Memory B cell (primary cell): ENCODE data around the gene CEP104.
"Not testable (repeated sequence)": the region's sequence is repeated elsewhere in the genome, so short reads cannot be mapped to it uniquely, and the experiment has no call there.

Source experiments
- ATAC-seq: fragments of 150-1000 bp; cut with Tn5 transposase; 2 replicates; pipeline ENCODE4 v1.10.0; 2021; ENCODE audit warnings: low read depth, mild to moderate bottlenecking, moderate library complexity
- DNase-seq, 2 donors: peaks; one replicate each; pipeline ENCODE4 v3.0.0; 2022; ENCODE audit warnings: low spot score in 2 of 2
- H3K27ac Mint-ChIP-seq: one replicate; pipeline ENCODE4 v1.8.0; 2022; ENCODE audit warnings: mild to moderate bottlenecking, moderate library complexity, mixed read lengths
- H3K27me3 Mint-ChIP-seq: one replicate; pipeline ENCODE4 v1.8.0; 2022; ENCODE audit warnings: mixed read lengths
- H3K36me3 Mint-ChIP-seq: one replicate; pipeline ENCODE4 v1.8.0; 2022; ENCODE audit warnings: mild to moderate bottlenecking, mixed read lengths
- H3K4me1 Mint-ChIP-seq: one replicate; pipeline ENCODE4 v1.8.0; 2022; ENCODE audit warnings: mixed read lengths
- H3K4me3 Mint-ChIP-seq: one replicate; pipeline ENCODE4 v1.8.0; 2022; ENCODE audit warnings: mild to moderate bottlenecking, moderate library complexity, mixed read lengths
- H3K9me3 Mint-ChIP-seq: one replicate; pipeline ENCODE4 v1.8.0; 2022; ENCODE audit warnings: mixed read lengths

The CEP104 gene

DNA sequence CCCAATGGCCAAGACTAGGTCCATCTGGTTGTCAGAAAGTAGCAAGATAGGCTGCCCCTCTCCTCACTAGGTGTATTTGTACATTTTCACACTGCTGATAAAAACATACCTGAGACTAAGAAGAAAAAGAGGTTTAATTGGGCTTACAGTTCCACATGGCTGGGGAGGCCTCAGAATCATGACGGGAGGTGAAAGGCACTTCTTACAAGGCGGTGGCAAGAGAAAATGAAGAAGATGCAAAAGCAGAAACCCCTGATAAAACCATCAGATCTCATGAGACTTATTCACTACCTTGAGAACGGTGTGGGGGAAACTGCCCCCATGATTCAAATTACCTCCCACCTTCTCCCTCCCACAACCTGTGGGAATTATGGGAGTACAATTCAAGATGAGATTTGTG, 56.2 kb downstream of the CEP104 start:
- not testable (repeated sequence) for H3K36me3 Mint-ChIP-seq, H3K9me3 Mint-ChIP-seq, DNase-seq, H3K27me3 Mint-ChIP-seq, H3K27ac Mint-ChIP-seq, H3K4me3 Mint-ChIP-seq, ATAC-seq
- H3K4me1 Mint-ChIP-seq: peaks cover 16% of the 10 kb centered on the region

DNA sequence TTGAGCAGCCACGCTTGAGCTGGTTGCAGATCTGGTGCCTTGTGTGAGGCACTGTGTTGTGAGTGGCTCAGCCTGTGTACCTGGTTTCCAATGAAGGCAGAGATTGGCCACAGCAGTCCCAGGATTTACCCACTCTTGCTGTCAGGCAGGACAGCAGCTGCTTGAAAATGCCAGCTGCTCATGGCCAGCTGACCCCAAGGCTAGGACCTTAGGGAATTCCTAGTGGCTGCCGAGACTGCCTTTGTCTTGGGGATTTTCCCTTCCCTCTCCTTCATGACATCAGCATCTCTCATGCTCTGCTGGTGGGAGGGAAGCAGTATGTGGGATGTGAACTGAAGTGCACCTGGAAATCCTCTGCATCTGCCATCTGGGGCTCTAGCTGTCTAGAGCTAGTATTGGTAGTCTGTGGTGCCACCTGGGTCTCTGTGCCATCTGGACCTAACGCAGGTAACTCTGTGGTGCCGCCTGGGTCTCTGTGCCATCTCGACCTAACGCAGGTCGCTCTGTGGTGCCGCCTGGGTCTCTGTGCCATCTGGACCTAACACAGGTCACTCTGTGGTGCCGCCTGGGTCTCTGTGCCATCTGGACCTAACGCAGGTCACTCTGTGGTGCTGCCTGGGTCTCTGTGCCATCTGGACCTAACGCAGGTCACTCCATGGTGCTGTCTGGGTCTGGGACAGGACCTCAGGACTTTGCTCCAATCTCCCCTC, 56.9 kb downstream of the CEP104 start:
- Mint-ChIP-seq H3K4me3 (no peak overlapping the region), H3K27me3 (peaks cover 4% of the 10 kb centered on the region), H3K4me1 (peaks cover 19% of the 10 kb centered on the region), H3K27ac (no peak overlapping the region), H3K9me3 (peaks cover 3% of the 10 kb centered on the region), H3K36me3 (peaks cover 5% of the 10 kb centered on the region)
- DNase-seq (no peak), ATAC-seq (no peak)

DNA sequence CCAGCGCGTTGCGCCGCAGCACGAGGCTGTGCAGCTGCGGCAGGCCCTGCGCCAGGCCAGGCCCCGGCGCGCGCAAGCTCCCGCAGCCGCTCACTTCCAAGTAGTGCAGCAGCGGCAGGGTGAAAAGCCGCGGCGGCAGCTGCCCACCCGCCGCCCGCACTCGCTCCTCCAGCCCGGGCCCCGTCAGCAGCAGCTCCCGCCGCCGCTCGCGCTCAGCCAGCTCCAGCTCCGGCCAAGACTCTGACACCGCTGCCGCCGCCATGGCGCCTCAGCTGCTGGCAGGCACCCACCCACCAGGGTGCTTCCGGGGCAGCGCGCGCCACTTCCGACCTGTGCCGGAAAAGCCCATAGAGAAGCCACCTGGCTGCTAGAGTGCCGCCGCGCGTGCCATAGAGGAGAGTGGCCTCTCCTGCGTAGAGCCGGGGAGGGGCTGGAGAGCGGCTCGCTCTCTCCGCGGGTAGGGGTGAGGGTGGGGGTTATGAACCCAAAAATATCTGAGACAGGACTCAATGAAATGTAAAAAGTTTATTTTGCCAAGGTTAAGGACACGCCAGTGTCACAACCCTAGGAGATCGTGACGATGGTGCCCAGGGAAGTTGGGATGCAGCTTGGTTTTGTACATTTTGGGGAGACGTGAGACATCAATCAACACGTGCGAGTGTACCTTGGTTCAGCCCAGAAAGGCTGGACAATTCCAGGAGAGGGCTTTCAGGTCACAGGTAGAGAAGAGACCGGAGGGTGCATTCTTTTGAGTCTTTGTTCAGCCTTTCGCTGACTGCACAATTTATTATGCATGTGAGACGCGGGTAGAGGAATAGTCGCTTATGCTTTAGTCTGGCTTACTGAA, 60.6 kb downstream of the CEP104 start, which contains the start of gene LRRC47:
TSS of gene LRRC47 (minus strand) at position 284 of the 847 bp plus-strand sequence. CDS start at position 262, 22 bp downstream.
- peaks cover 3% of the 10 kb centered on the region for H3K9me3 Mint-ChIP-seq
- peak within 1 kb of the TSS; percentile 97 for H3K4me3 Mint-ChIP-seq
- peak; percentile 100 for ATAC-seq
- H3K27me3 Mint-ChIP-seq: peaks cover 4% of the 10 kb centered on the region
- H3K27ac Mint-ChIP-seq: peak within 1 kb of the TSS; percentile 91
- H3K4me1 Mint-ChIP-seq: peaks cover 22% of the 10 kb centered on the region
- peak; percentile 90 for DNase-seq
- H3K36me3 Mint-ChIP-seq: peaks cover 5% of the 10 kb centered on the region

DNA sequence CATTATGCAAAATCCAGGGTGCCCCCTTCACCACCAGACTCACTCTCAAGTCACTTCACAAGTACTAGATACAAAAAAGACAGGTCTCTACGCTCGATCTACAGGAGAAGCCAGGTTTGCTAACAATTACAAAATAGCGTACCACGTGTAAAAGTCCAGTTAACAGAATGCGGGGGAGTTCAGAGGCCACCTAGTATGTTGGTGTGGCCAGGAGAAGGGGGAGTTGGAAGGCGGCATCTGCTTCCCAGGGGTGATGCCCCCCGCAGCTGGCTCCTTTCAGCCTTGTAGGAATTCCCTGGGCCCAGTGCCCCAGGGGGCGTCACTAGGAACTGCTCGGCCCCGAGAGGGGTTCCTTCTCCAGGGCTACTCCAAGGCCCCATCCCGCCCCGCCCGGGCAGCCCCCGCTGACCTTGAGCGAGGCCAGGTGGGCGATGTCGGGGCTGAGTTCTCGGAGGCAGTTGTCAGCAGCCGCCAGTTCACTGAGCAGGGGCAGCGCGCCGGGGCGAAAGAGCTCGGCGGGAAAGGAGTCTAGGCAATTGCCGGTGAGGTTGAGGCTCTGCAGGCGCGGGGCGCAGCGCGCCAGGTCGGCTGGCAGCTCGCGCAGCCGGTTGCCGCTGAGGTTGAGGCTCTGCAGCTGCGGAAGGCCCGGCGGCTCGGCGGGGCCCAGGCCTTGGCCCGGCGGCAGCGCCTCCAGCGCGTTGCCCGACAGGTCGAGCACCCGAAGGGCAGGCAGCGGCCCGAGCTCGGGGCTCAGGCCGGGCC, 61.4 kb downstream of the CEP104 start:
- H3K4me3 Mint-ChIP-seq: peak overlapping the region; percentile 81
- ATAC-seq (no peak), DNase-seq (no peak)
- peaks cover 18% of the 10 kb centered on the region for H3K4me1 Mint-ChIP-seq
- H3K9me3 Mint-ChIP-seq: peaks cover 3% of the 10 kb centered on the region
- peaks cover 4% of the 10 kb centered on the region for H3K27me3 Mint-ChIP-seq
- H3K36me3 Mint-ChIP-seq: peaks cover 5% of the 10 kb centered on the region
- H3K27ac Mint-ChIP-seq: no peak overlapping the region

DNA sequence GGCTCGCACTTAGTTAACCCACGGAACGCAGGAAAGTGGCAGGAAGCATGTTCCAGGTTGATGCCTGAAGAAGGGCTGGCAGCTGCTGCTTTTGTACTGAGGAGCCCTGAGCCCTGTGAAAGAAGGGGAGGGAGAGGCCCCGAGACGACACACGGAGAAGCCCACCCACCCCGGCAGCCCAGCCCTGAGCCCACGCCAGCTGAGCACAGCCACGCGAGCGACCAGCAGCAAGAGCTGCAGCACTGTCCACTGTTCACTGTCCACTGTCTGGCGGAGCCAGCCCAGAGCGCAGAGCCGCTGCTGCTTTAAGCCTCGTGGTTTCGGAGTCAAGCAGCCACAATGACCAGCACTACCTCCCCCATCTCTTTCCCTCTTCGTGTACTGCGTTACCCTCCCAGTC, 66.1 kb downstream of the CEP104 start:
- Mint-ChIP-seq H3K27me3 (no peaks in the 10 kb centered on the region), H3K4me3 (no peak overlapping the region), H3K36me3 (peaks cover 6% of the 10 kb centered on the region), H3K27ac (no peak overlapping the region), H3K9me3 (no peaks in the 10 kb centered on the region), H3K4me1 (peaks cover 18% of the 10 kb centered on the region)
- no peak for DNase-seq
- no peak for ATAC-seq

DNA sequence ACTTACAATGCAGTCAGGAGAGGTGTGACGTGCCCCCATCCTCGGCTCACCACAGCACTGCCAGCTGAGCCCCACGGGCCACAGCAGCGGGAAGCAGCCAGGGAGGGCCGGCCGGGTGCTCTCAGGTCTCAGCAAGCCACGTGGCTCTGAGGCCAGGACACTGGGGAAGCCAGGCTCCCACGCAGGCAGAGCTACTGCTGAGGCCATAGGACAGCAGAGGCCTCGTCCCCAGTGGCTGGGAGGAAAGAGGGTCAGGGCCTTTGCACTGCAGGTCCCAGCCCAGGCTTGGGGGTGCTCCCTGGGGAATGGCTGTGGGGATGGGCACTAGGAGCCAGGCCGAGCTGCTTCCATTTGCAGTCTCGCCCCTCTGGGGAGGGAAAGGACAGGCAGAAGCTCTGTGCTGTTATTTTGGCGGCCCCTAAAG, 66.5 kb downstream of the CEP104 start:
- no peak overlapping the region for H3K27ac Mint-ChIP-seq
- no peak overlapping the region for H3K4me3 Mint-ChIP-seq
- ATAC-seq: no peak
- DNase-seq: no peak
- H3K9me3 Mint-ChIP-seq: no peaks in the 10 kb centered on the region
- peaks cover 7% of the 10 kb centered on the region for H3K36me3 Mint-ChIP-seq
- no peaks in the 10 kb centered on the region for H3K27me3 Mint-ChIP-seq
- peaks cover 18% of the 10 kb centered on the region for H3K4me1 Mint-ChIP-seq

DNA sequence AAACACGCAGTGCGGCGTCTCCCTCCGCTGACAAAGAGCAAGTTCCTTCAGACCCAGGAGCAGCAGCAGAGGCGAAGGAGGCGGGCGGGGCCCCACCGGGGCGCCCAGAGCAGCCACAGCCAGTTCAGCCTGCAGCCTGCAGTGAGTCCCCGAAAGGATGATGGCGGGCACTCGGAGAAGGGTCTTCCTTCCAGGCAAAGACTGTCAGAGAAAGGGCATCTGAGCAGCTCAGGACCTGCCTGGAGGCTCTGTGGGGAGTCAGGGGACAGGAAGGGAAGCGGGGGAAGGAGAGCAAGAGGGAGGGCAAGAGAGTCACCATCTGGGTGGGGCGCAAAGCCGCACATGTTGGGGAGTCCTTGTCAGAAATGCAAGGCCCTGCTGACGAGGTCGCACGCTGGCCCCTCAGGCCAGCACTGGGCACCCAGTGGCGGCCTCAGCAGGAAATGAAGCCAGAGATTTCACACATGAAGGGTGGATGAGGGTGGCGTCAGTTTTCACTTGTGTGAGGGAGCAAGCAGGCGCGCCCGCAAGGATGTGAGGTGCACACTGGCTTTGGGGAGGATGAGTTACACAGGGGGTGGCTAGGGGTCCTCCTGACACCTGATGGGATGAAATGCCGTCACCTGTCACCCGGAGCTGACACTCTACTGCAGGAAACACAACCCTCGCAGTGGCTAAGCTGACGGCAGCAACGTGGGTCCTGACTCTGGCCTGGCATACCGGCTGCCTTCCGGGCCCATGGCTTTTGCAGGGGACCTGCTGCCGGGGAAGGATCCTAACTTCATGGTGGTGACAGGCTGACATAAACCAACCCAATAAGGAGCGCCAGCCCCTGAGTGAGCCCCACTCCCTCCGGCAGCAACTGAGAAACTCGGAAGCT, 67.3 kb downstream of the CEP104 start:
- Mint-ChIP-seq H3K4me3 (no peak overlapping the region), H3K9me3 (no peaks in the 10 kb centered on the region), H3K27me3 (no peaks in the 10 kb centered on the region), H3K4me1 (peaks cover 15% of the 10 kb centered on the region), H3K27ac (no peak overlapping the region), H3K36me3 (peaks cover 11% of the 10 kb centered on the region)
- ATAC-seq: no peak
- DNase-seq: no peak

DNA sequence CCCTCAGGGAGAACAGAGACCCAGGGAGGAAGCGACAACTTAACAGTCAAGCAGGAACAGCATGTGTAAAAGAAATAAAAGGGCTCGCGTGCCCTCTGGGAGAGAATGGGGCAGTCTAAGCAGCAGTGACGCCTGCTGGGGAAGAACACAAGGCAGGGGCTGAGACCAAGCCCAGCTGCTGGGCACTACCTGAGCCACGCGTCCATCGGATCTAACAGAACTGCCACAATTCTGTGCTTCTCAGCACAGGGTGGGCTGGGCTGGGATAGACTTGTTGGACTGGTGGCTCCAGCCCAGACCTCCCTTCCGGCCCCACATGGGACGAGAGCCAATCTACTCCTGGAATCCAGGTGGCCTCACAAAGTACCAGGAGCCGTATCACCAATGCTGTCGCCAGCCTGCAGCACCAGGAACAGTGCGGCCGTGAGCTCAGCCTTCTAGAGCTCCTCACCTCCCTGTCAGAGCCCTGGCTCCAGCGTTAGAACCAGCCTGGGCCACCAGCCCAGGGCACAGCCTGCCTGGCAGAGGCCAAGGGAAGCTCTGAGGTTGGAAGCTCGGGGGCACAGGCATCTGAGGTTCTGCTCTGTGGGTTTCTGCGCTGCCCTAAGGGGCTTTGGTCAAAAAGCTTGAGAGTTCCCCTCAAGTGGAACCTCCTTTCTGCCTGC, 68.1 kb downstream of the CEP104 start:
- H3K9me3 Mint-ChIP-seq: no peaks in the 10 kb centered on the region
- no peaks in the 10 kb centered on the region for H3K27me3 Mint-ChIP-seq
- DNase-seq (no peak), ATAC-seq (no peak)
- peaks cover 11% of the 10 kb centered on the region for H3K36me3 Mint-ChIP-seq
- no peak overlapping the region for H3K4me3 Mint-ChIP-seq
- peaks cover 11% of the 10 kb centered on the region for H3K4me1 Mint-ChIP-seq
- H3K27ac Mint-ChIP-seq: no peak overlapping the region

DNA sequence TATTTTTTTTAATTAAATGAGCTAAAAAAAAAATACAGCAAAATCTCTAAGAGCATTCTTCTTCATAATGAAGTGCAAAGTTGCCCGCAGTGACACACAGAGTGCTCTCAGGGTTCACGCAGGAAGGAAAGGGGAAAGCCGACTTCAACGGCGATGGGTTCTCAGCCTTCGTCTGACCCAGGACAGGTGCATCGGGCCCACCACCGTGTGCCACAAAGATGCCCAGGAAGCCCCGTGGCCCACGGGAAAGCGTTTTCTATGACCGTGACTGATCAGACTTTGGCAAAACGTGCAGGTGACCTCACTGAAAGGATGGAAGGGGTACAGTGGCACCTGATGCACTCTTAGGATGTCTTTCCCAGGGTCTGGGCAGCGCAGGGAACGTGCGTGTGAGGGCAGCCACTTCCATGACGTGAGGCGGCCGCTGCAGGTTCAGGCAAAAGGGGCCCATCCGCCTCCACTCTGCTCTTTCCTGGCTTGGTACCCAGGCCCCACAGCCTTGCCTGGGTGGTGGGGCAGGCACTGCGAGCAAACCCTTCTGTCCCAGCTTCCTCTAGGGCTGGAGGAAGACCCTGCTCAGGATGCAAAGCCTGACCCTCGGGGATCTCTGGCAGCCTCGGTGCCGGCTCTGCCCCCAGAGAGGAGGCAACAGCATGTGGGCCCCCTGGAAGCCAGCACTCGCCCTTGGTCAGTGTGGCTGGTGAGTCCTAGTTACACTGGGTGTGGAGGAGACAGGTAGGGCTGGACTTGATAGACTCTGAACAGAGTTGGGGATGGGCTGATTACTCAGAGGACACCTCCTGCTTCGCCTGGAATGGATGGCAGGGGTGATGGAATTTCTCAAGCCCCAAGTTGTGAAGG, 69.0 kb downstream of the CEP104 start:
- Mint-ChIP-seq H3K36me3 (peaks cover 14% of the 10 kb centered on the region), H3K27me3 (no peaks in the 10 kb centered on the region), H3K4me3 (no peak overlapping the region), H3K9me3 (no peaks in the 10 kb centered on the region), H3K4me1 (peaks cover 9% of the 10 kb centered on the region), H3K27ac (no peak overlapping the region)
- ATAC-seq: no peak
- no peak for DNase-seq

DNA sequence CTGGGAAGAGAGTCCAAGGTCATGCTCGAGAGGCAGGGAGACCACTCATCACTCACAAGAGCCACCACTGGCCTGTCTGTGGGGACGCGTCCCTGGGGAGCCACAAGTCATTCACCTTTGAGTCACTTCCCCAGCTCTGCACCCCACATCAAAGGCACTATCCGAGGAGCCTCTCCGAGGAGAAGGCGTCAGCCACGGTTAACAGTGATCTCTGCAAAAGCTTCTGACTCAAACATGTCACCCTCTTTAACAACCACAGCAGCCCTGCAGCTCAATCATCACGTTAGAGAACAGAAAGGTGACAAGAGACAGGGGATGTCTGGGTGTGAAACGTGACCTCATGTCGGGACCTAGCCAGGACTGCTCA, 69.7 kb downstream of the CEP104 start:
- no peak for DNase-seq
- Mint-ChIP-seq H3K9me3 (no peaks in the 10 kb centered on the region), H3K27me3 (no peaks in the 10 kb centered on the region), H3K27ac (no peak overlapping the region), H3K4me3 (no peak overlapping the region), H3K36me3 (peaks cover 15% of the 10 kb centered on the region), H3K4me1 (peaks cover 9% of the 10 kb centered on the region)
- ATAC-seq: no peak

DNA sequence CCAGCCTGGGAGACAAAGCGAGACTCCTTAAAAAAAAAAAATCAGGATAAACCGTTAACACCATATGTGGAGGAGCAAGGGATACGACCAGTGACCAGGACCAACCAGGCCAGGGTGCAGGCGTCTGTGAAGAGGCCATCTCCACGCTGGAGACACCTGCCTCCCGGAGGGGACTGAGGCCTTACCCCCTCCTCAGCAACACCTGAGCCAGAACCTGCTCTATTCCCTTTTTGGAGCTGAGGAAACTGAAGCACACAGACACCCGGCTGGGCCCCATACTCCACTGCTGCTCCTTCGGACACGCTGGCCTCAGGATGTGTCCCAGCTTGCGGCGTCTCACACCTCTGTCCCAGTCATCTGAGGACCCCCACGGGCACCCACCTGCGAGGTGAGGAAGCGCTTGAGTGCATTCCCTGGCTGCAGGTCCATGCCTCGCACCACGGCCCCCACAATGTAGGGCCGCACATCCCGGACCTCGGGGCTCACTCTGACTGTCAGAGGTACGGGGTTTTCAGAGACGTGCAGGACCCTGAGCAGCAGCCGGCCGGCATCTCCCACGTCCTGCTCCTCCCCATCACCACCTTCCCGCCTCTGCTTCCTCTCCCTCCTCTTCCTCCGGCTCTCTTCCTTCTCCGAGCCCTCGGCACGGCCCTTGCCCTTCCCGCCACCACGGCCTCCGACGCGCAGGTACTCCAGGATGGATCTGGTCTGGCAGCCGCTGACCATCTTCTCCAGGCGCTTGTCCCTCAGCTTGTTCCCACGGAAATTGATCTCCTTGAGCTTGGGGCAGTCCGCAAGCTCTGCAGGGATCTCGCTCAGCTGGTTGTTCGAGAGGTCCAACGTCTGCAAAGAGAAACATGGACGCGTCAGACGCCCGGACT, 70.3 kb downstream of the CEP104 start:
- Mint-ChIP-seq H3K9me3 (no peaks in the 10 kb centered on the region), H3K27me3 (no peaks in the 10 kb centered on the region), H3K36me3 (peaks cover 18% of the 10 kb centered on the region), H3K27ac (no peak overlapping the region), H3K4me3 (no peak overlapping the region), H3K4me1 (peaks cover 9% of the 10 kb centered on the region)
- no peak for DNase-seq
- no peak for ATAC-seq
